Neural crest cell (in vitro differentiated cells): ENCODE data around the gene ALS2CL. TPM values are rescaled to one million over a fixed set of nuclear protein-coding genes. Genes with fewer than 3 reads are reported as not detected.
"Not testable (repeated sequence)": the region's sequence is repeated elsewhere in the genome, so short reads cannot be mapped to it uniquely, and the experiment has no call there.

Source experiments
- DNase-seq: peaks from one replicate; pipeline ENCODE4 v3.0.0; 2021; ENCODE audit warnings: low read depth, mixed read lengths, low spot score
- H3K27ac Mint-ChIP-seq: one replicate; pipeline ENCODE4 v1.8.0; 2021; ENCODE audit warnings: mild to moderate bottlenecking, mixed read lengths; ENCODE audit not compliant: unreplicated experiment
- H3K27me3 Mint-ChIP-seq: 2 replicates; pipeline ENCODE4 v1.8.0; 2021; ENCODE audit warnings: low read depth, mild to moderate bottlenecking, mixed read lengths
- H3K36me3 Mint-ChIP-seq: 2 replicates; pipeline ENCODE4 v1.8.0; 2021; ENCODE audit warnings: low read depth, mild to moderate bottlenecking, mixed read lengths
- H3K4me1 Mint-ChIP-seq: 2 replicates; pipeline ENCODE4 v1.8.0; 2021; ENCODE audit warnings: mixed read lengths
- H3K4me3 Mint-ChIP-seq: one replicate; pipeline ENCODE4 v1.8.0; 2021; ENCODE audit warnings: mild to moderate bottlenecking, mixed read lengths
- H3K9me3 Mint-ChIP-seq: 2 replicates; pipeline ENCODE4 v1.8.0; 2021; ENCODE audit warnings: mixed read lengths
- long read RNA-seq: library from polyadenylated mRNA; unstranded; transcript quantifications from one replicate; pipeline ENCODE4 v2.0.0, GENCODE V29; 2020
- total RNA-seq: library from RNA; stranded (reverse); gene quantifications from 2 replicates; pipeline ENCODE4 v1.2.1, GENCODE V29; 2021
- TF ChIP-seq, protein P1 (sequence below): fragments of 200-600 bp; sonication (generic); conservative IDR thresholded peaks from 2 replicates; pipeline ENCODE4 v1.5.0; 2021; ENCODE audit warnings: antibody characterized with exemption, mild to moderate bottlenecking

Gene ALS2CL, protein sequence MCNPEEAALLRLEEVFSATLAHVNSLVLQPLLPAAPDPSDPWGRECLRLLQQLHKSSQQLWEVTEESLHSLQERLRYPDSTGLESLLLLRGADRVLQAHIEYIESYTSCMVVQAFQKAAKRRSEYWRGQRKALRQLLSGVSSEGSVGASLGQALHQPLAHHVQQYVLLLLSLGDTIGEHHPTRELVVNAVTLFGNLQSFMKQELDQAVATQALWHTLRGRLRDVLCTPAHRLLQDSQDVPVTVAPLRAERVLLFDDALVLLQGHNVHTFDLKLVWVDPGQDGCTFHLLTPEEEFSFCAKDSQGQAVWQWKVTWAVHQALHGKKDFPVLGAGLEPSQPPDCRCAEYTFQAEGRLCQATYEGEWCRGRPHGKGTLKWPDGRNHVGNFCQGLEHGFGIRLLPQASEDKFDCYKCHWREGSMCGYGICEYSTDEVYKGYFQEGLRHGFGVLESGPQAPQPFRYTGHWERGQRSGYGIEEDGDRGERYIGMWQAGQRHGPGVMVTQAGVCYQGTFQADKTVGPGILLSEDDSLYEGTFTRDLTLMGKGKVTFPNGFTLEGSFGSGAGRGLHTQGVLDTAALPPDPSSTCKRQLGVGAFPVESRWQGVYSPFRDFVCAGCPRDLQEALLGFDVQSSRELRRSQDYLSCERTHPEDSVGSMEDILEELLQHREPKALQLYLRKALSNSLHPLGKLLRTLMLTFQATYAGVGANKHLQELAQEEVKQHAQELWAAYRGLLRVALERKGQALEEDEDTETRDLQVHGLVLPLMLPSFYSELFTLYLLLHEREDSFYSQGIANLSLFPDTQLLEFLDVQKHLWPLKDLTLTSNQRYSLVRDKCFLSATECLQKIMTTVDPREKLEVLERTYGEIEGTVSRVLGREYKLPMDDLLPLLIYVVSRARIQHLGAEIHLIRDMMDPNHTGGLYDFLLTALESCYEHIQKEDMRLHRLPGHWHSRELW
- 0.16 and 0.26 TPM in 2 replicates for total RNA-seq
- long read RNA-seq: 0 reads

DNA sequence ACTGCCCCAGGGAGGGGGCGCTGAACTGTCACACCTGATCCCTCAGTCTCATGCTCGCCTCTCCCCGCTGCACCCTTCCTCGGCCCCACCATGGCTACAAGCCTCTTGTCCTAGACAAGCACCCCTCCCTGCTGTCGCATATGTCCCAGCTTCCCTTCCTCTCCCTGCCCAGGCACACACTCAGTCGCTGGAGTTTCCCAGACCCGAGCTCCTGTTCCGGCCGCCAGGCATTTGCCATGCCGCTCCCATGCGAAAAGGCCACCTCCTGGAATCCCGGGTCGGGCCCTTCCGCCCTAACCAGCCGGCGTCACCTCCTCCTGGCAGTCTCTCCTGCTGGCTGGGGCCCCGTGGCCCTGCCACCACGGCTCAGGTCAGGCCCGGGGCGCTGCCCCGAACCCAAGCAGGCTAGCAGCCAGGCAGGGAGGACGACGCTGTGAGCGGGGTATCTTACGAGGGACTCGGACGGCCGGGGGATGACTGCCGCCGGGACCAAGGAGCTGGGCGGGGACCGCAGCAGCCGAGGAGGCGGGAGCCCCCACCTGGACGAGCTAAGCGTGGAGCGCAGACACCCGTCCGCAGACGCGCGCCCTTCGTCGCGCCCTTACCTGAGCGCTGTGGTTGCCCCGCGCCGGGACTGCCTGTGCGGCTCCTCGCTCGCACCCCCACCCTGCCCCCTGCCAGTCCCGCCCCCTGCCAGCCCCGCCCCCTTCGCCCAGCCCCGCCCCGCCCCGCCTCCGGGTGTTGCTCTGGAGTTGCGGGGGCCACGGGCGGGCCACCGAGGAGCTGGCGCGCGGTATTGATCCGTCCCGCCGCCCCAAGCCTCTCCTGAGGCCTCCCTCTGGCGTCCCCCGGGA lies at the start of gene ALS2CL:
Gene ALS2CL, minus strand, starts transcription at position 642 of the 854 bp plus-strand sequence. CDS start 4,239 bp downstream, outside the sequence.
- Mint-ChIP-seq H3K36me3 (no peaks in the 10 kb centered on the region), H3K4me3 (peak within 1 kb of the TSS; percentile 78), H3K4me1 (peaks cover 5% of the 10 kb centered on the region), H3K9me3 (no peaks in the 10 kb centered on the region), H3K27ac (no peak within 1 kb of the TSS), H3K27me3 (peaks cover 22% of the 10 kb centered on the region)
- TF ChIP-seq, protein P1, sequence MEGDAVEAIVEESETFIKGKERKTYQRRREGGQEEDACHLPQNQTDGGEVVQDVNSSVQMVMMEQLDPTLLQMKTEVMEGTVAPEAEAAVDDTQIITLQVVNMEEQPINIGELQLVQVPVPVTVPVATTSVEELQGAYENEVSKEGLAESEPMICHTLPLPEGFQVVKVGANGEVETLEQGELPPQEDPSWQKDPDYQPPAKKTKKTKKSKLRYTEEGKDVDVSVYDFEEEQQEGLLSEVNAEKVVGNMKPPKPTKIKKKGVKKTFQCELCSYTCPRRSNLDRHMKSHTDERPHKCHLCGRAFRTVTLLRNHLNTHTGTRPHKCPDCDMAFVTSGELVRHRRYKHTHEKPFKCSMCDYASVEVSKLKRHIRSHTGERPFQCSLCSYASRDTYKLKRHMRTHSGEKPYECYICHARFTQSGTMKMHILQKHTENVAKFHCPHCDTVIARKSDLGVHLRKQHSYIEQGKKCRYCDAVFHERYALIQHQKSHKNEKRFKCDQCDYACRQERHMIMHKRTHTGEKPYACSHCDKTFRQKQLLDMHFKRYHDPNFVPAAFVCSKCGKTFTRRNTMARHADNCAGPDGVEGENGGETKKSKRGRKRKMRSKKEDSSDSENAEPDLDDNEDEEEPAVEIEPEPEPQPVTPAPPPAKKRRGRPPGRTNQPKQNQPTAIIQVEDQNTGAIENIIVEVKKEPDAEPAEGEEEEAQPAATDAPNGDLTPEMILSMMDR: no peak
- peak; percentile 31 for DNase-seq

DNA sequence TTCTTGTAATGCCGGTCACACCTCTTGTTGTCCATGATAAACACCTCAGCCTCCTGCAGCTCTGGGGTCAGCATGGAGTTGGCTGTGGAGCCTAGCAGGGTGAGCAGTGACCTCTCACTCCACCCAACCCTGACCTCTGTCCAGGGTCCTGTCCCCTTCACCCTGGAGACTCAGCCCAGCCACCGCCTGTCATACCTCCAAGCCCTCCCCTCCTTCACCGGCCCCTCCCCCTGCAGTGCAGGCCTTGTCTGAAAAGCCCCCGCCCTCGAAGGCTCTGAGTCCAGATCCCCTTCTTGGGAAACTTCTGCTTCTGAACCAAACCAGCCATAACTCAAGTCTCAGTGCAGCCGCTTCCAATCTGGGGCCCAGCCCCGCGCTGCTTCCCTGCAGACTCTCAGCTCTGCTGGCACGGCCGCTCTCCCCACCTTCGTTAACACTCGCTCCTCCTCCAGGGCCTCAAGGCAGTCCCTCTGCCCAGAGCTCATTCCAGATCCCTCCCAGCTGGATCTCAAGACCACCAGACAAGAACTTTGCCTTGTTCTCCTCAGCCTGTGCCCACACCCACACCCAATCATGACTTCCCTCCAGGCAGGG lies 49.6 kb upstream of the ALS2CL start:
- H3K4me3 Mint-ChIP-seq: no peak overlapping the region
- no peaks in the 10 kb centered on the region for H3K36me3 Mint-ChIP-seq
- no peaks in the 10 kb centered on the region for H3K27me3 Mint-ChIP-seq
- no peaks in the 10 kb centered on the region for H3K4me1 Mint-ChIP-seq
- no peak for DNase-seq
- TF ChIP-seq, protein P1: no peak
- no peak overlapping the region for H3K27ac Mint-ChIP-seq
- H3K9me3 Mint-ChIP-seq: no peaks in the 10 kb centered on the region

DNA sequence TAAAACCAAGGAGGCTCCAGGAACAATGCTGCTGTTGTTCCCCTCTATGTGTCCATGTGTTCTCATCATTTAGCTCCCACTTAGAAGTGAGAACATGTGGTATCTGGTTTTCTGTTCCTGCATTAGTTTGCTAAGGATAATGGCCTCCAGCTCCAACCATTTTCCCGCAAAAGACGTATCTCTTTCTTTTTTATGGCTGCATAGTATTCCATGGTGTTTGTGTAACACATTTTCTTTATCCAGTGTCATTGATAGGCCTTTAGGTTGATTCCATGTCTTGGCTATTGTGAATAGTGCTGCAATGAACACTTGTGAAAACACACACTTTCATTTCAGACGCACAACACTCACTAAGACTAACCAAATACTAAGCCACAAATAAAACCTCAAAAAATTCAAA lies 46.1 kb upstream of the ALS2CL start:
- not testable (repeated sequence) for DNase-seq, H3K4me1 Mint-ChIP-seq, H3K27ac Mint-ChIP-seq, H3K4me3 Mint-ChIP-seq, H3K9me3 Mint-ChIP-seq, H3K27me3 Mint-ChIP-seq, H3K36me3 Mint-ChIP-seq

DNA sequence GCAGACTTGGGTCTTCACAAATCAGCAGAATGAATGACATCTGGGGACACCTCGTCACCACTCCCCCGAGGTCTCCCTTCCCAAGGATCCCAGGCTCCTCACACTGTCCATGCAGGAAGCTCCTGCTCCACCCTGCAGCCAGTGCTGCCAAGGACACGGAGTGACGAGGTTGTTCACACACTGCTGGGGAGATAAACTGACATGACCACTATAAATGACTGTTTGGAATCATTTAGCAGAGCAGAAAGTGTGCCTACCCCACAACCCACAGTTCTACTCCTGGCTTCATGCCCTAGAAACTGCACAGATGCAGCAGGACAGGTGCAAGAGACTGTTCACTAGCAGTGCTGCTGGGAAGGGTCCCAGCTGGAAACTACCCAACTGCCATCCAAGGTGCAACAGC lies 43.9 kb upstream of the ALS2CL start:
- Mint-ChIP-seq H3K9me3 (no peaks in the 10 kb centered on the region), H3K4me1 (no peaks in the 10 kb centered on the region), H3K27ac (no peak overlapping the region), H3K4me3 (no peak overlapping the region), H3K36me3 (no peaks in the 10 kb centered on the region), H3K27me3 (peaks cover 2% of the 10 kb centered on the region)
- TF ChIP-seq, protein P1: no peak
- no peak for DNase-seq

DNA sequence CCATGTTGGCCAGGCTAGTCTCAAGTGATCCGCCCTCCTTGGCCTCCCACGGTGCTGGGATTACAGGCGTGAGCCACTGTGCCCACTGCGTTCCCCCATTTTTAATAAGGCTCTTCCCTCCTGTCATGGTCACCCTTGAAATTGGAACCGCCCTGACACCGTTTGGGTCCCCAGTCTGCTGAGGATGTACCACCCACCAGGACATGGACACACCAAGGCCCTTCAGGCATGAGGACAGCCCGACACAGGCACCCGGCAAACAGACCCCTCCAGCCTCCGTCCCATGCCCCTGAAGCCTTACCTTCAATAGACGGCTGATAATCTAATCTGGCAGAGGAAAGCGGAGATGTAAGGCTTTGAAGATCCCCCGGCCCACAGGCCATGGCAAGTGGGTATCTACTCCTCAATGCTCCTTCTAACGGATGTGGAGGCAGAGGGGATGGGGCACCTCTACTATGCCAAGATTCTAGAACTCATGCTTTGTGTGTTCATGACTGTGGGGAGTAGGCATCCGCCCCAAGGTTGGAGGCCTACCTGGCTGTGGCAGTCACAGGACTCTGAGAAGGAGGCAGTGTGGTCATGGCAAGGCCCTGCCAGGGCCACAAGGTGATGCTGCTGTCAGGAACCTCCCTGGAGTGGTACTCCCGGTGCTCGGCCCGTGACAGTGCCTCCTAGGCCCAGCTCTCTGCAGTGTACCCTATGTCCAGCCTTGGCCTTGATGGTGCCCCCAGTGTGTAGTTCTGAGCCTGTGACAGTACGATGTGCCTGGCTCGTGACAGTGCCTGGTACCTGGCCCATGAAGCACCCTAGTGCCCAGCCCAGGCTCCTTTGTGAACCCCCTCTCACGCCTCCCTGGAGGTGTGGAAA lies 42.8 kb upstream of the ALS2CL start:
- Mint-ChIP-seq H3K36me3 (no peaks in the 10 kb centered on the region), H3K9me3 (no peaks in the 10 kb centered on the region), H3K27me3 (peaks cover 8% of the 10 kb centered on the region), H3K27ac (no peak overlapping the region), H3K4me3 (no peak overlapping the region), H3K4me1 (no peaks in the 10 kb centered on the region)
- TF ChIP-seq, protein P1: no peak
- DNase-seq: no peak
